GM12801 (cell line): ENCODE data around the gene CAMTA1.

Source experiments
- CTCF ChIP-seq: IDR thresholded peaks from one replicate; pipeline ENCODE4 v1.5.1; 2011; ENCODE audit warnings: control low read depth; ENCODE audit not compliant: insufficient read length; ENCODE audit errors: extremely low read depth

CAMTA1 gene

GRCh38 chr1:6850537-6850936, 65.3 kb downstream of the CAMTA1 start:
- no peak for TF ChIP-seq CTCF

- no peak for TF ChIP-seq CTCF
These were observed 67.1 kb downstream of the CAMTA1 start for GRCh38 chr1:6852136-6852890.

- TF ChIP-seq CTCF = no peak
These were observed 68.9 kb downstream of the CAMTA1 start for GRCh38 chr1:6854166-6854565.

- TF ChIP-seq CTCF = no peak
These were observed 72.6 kb downstream of the CAMTA1 start for GRCh38 chr1:6857831-6858230.

- TF ChIP-seq CTCF = no peak
These were observed 73.3 kb downstream of the CAMTA1 start for GRCh38 chr1:6858596-6858995.

- TF ChIP-seq CTCF = no peak
These were observed 74.4 kb downstream of the CAMTA1 start for GRCh38 chr1:6859415-6860343.

GRCh38 chr1:6860401-6860800, 75.1 kb downstream of the CAMTA1 start:
- TF ChIP-seq CTCF = no peak
